Skeletal muscle tissue (tissue), 4 donors: Measurements from ENCODE around the gene PIP5KL1. TPM values are rescaled to one million over a fixed set of nuclear protein-coding genes. Genes with fewer than 3 reads are reported as not detected.

Experiments
- H3K27ac ChIP-seq: one replicate; pipeline ENCODE4 v1.7.0; 2013; ENCODE audit warnings: mild to moderate bottlenecking, low read depth, low read length, inconsistent platforms
- H3K27me3 ChIP-seq, 3 donors: one replicate each; pipeline ENCODE4 v1.7.0; 2013; ENCODE audit warnings: low read length in 3 of 3; ENCODE audit not compliant: control insufficient read depth in 3 of 3, insufficient read depth in 3 of 3
- H3K36me3 ChIP-seq, 3 donors: one replicate each; pipeline ENCODE4 v1.7.0; 2013; ENCODE audit warnings: low read length in 3 of 3; ENCODE audit not compliant: control insufficient read depth in 3 of 3, insufficient read depth in 3 of 3
- H3K4me1 ChIP-seq, 3 donors: one replicate each; pipeline ENCODE4 v1.7.0; 2013; ENCODE audit warnings: low read length in 3 of 3, mild to moderate bottlenecking in 3 of 3; ENCODE audit not compliant: control insufficient read depth in 3 of 3, insufficient read depth in 3 of 3
- H3K4me3 ChIP-seq, 3 donors: one replicate each; pipeline ENCODE4 v1.7.0; 2013; ENCODE audit warnings: low read length in 3 of 3
- H3K9ac ChIP-seq, 3 donors: one replicate each; pipeline ENCODE4 v1.7.0; 2013; ENCODE audit warnings: low read length in 3 of 3, mild to moderate bottlenecking in 3 of 3, moderate library complexity in 2 of 3, low read depth in 1 of 3
- H3K9me3 ChIP-seq, 3 donors: one replicate each; pipeline ENCODE4 v1.7.0; 2013; ENCODE audit warnings: low read length in 3 of 3; ENCODE audit not compliant: control insufficient read depth in 3 of 3
- total RNA-seq: library from RNA; depleted of rRNA; stranded (reverse); fragments of >200 nt; gene quantifications from one replicate; pipeline ENCODE4 v1.2.3, GENCODE V29; 2014
- donor health status: Osteomylitis.

The PIP5KL1 gene
- total RNA-seq, 1 donor from 2014 or later: not detected

DNA sequence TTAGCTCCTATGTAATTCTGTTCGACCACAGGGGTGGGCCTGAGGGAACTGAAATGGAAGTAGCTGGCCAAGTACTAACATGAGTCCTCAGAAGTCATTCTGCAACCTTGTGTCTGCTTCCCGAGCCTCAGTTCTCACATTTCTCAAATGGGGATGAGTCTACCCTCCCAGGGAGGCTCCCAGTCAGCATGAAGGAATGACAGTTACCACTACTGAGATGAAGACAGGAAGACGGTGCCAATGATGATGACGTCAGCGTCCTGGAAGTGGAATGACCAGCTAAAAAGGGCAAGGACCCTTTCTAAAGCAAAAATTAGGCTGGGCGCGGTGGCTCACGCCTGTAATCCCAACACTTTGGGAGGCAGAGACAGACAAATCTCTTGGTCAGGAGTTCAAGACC is 6.8 kb downstream of the PIP5KL1 start:
- Histone ChIP-seq H3K9me3 (no peaks in the 10 kb centered on the region), H3K36me3 (no peaks in the 10 kb centered on the region), H3K9ac (no peak overlapping the region), H3K27ac (no peak overlapping the region), H3K4me3 (no peak overlapping the region), H3K4me1 (peaks cover 10 to 25% (median 23%) of the 10 kb centered on the region in 3 donors), H3K27me3 (peaks cover 25 to 43% (median 25%) of the 10 kb centered on the region in 3 donors)

DNA sequence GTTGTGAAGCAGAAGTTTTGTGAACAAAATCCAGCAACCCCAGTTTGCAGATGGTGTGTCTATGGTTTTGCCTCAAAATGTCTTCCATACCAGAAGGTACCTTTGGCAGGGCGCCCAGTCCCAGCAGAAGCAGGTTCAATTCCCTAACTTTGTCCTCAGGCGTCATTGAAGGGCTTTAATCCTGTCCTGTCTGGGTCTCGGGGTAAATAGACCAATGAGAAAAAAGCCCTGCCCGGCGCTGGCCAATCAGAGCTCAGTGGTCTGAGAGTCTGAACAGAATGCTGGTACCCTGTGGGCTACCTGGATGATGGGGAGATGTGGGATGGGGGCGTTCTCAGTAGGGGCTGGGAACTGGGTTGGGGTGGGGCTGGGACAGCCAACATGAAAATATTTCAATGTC is 7.5 kb downstream of the PIP5KL1 start:
- H3K36me3 ChIP-seq: no peaks in the 10 kb centered on the region
- H3K27ac ChIP-seq: no peak overlapping the region
- H3K27me3 ChIP-seq: peaks cover 18 to 36% (median 18%) of the 10 kb centered on the region in 3 donors
- H3K9ac ChIP-seq: no peak overlapping the region
- H3K4me1 ChIP-seq: peaks cover 10 to 30% (median 29%) of the 10 kb centered on the region in 3 donors
- H3K9me3 ChIP-seq: no peaks in the 10 kb centered on the region
- no peak overlapping the region for H3K4me3 ChIP-seq

DNA sequence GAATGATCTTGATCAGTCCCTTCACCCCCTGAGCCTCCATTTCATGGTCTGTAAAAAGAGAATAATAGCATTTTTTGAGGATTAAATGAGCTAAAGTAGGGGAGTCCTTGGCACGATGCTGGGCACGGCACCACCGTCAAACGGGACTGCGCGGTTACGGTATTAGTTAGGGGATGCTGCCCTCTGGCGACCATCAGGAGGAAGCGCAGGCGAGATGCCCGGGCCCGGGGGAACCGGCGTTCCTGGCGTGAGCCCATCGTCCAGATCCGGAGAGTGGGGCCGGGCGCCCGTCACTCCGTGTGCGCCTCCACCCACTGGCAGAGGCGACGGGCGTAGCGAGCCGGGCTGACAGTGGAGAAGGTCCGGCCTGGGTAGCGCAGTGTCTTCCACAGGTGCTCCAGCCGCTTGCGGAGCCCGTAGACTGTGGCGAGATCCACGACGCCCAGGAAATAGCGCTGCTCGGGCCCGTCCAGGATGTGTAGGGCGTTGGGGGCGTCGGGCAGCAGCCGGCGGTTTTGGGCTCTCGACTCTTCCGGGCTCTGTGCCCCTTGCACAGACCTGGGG is 8.9 kb downstream of the PIP5KL1 start:
- peaks cover 5 to 25% (median 6%) of the 10 kb centered on the region in 3 donors for H3K27me3 ChIP-seq
- no peak overlapping the region for H3K27ac ChIP-seq
- peak overlapping the region; percentile 50 to 57 (median 53) for H3K9ac ChIP-seq
- H3K4me1 ChIP-seq: peaks cover 17 to 35% (median 34%) of the 10 kb centered on the region in 3 donors
- H3K9me3 ChIP-seq: no peaks in the 10 kb centered on the region
- peak overlapping the region in 2 of 3 donors; percentile 56 to 58 for H3K4me3 ChIP-seq
- H3K36me3 ChIP-seq: no peaks in the 10 kb centered on the region

DNA sequence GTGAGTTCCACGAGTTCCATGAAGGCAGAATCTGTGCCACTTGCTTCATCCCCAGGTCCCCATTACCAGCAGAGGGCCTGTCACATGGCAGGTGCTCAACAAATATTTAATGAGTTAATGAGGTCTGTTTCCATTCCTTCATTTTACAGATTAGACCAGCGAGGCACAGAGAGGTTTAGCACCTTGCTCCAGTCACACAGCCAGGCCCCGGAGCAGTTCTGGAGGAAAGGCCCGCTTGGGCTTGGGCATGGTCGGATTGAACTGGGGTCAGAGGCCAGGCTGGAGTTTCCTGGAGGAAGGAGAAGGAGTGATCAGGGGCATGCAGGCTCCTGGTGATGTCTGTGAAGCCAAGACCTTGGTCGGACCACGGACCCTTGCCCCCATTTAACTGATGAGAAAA is 9.8 kb downstream of the PIP5KL1 start:
- H3K4me3 ChIP-seq: no peak overlapping the region
- H3K27me3 ChIP-seq: peaks cover 2 to 18% (median 3%) of the 10 kb centered on the region in 3 donors
- H3K4me1 ChIP-seq: peaks cover 25 to 44% (median 42%) of the 10 kb centered on the region in 3 donors
- H3K36me3 ChIP-seq: no peaks in the 10 kb centered on the region
- peak overlapping the region in 1 of 3 donors; percentile 16 for H3K9ac ChIP-seq
- H3K27ac ChIP-seq: no peak overlapping the region
- no peaks in the 10 kb centered on the region for H3K9me3 ChIP-seq

DNA sequence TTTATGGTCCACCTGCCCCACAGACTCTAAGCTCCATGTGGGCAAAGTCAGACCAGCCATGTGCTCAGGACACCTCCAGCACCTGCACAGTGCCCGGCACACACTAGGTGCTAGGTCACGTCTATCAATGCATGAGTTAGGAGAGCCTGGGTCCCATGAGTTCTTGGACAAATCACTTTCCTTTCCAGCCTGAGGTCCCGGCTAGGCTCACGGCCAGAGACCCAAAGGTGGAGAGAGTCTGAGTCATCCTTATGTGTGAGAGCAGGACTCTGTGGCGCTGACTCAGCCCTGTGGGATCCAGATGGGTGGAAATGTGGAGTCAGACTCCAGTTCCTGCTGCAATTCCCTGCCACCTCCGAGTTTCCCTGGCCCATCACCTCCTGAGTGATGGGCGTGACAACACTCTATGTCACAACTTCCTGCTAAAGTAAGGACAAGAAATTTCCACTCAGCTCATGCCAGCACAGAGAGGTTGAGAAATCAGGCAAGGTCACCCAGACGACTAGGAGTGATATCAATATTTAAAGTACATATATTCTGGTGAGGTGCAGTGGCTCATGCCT is 11.2 kb downstream of the PIP5KL1 start:
- H3K4me1 ChIP-seq: peaks cover 26 to 54% (median 53%) of the 10 kb centered on the region in 3 donors
- peaks cover 0 to 7% (median 0%) of the 10 kb centered on the region in 3 donors for H3K27me3 ChIP-seq
- no peak overlapping the region for H3K4me3 ChIP-seq
- H3K9ac ChIP-seq: peak overlapping the region in 1 of 3 donors; percentile 23
- H3K27ac ChIP-seq: peak overlapping the region; percentile 54
- no peaks in the 10 kb centered on the region for H3K36me3 ChIP-seq
- H3K9me3 ChIP-seq: no peaks in the 10 kb centered on the region

DNA sequence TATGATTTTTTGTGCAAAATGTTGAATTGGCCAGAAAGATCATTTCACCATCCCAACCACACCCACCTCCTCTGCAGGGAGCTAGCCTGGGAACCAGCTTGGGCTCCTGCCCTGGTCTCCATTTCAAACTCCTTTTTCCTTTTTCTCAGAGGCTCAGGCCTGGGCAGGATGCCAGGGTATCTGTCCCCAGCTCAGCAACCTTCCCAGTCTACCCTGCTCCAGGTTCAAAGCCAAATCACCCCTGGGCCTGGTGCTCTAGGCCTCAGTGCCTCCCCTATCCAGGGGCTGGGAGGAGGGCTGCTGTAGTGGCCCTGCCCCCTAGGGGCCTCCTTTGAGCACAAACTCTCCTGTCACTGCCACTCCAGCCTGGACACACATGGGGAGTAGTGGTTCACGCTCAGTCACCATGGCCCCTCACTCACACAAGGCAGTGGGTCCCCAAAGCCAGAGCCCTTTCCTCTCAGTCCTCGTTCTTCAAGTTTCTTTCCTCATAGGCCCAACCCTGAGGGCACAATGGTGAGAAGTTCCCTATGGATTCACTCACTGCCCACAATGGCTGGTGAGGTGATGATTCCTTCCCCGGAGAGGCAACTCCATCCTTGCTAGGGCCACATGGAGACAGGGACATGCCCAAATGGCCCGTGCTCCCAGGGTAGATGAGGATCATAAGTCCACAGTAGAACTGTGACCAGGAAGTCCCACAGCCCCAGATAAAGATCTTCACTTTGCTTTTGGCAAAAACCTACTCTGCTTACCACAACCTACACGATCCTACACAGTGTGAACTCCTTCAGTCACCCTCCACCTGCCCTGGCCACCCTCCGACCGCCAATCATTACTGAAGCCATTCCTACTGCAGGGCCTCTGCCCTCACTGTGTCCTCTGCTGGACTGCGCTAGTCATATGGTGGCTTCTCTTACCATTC is 12.1 kb downstream of the PIP5KL1 start:
- H3K9ac ChIP-seq: peak overlapping the region in 1 of 3 donors; percentile 3
- peaks cover 0 to 5% (median 0%) of the 10 kb centered on the region in 3 donors for H3K27me3 ChIP-seq
- peaks cover 0 to 2% (median 0%) of the 10 kb centered on the region in 3 donors for H3K36me3 ChIP-seq
- H3K27ac ChIP-seq: peak overlapping the region; percentile 54
- no peak overlapping the region for H3K4me3 ChIP-seq
- peaks cover 26 to 54% (median 53%) of the 10 kb centered on the region in 3 donors for H3K4me1 ChIP-seq
- no peaks in the 10 kb centered on the region for H3K9me3 ChIP-seq

DNA sequence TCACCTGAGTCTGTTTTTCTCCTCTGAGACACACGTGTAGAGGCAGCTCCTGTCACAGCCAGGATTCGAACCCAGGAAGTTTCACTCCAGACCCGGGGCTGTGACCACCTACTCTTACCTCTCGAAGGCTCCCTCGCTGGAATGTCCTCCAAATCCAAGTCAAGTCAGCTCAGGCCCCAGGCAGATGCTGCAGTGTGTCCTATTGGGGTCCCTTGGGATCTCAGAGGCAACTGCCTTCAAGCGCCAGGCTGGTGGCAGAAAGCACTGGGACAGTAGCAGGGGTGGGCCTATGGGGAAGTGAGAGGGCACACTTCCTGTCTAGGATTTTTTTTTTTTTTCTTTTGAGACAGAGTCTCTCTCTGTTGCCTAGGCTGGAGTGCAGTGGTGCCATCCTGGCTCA is 13.0 kb downstream of the PIP5KL1 start:
- peak overlapping the region in 1 of 3 donors; percentile 48 for H3K4me3 ChIP-seq
- no peak overlapping the region for H3K27ac ChIP-seq
- no peaks in the 10 kb centered on the region for H3K9me3 ChIP-seq
- peaks cover 0 to 4% (median 0%) of the 10 kb centered on the region in 3 donors for H3K27me3 ChIP-seq
- H3K4me1 ChIP-seq: peaks cover 26 to 54% (median 53%) of the 10 kb centered on the region in 3 donors
- H3K36me3 ChIP-seq: peaks cover 1 to 5% (median 2%) of the 10 kb centered on the region in 3 donors
- no peak overlapping the region for H3K9ac ChIP-seq

DNA sequence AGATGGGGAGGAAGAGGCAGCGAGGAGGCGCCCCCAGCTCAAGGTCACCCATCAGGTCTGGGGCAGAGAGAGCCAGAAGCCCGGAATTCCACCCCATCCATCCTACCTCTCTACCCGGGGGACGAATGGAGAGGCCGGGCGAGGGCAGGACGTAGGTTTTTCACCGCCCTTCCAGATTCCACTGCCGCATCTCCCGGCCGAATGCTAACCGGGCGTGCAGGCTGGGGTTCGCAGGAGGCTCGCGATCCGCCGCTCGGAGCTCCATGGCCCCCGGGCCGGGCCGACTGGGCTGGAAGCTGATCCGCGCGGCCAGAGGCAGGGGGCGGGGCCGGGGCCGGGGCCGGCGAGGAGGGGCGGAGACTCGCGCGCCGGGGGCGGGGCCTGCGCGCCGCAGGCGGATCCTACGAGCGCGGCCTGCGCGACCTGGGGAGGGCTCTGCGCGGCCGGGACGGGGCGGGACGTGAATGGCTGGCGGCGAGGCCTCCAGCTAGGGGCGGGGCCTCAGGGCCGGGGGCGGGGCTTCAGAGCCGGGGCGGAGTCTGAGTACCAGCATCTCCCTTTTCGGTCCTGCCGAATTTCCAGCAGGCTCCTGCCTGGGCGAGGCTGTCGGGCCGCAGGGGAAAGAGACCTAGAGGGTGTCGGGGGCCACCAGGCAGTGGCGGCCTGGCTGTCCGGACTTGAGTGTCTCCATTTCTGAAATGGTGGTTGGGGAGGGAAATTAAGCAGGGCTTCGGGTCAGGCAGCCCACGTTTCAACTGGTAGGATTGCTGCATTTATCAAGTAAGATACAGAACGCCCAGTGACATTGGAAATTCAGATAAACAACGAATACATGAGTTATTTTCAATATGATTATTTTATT is 13.6 kb downstream of the PIP5KL1 start, which contains the start of gene ST6GALNAC4:
ST6GALNAC4 (minus strand) TSS at position 322 of the 862 bp plus-strand sequence. CDS start 622 bp downstream, outside the sequence.
- Histone ChIP-seq H3K27ac (peak within 1 kb of the TSS; percentile 57), H3K36me3 (peaks cover 6 to 11% (median 8%) of the 10 kb centered on the region in 3 donors), H3K4me3 (peak within 1 kb of the TSS; percentile 68 to 89 (median 75)), H3K4me1 (peaks cover 25 to 52% (median 51%) of the 10 kb centered on the region in 3 donors), H3K9ac (peak within 1 kb of the TSS; percentile 76 to 85 (median 78)), H3K9me3 (no peaks in the 10 kb centered on the region), H3K27me3 (peaks cover 0 to 4% (median 0%) of the 10 kb centered on the region in 3 donors)
